BE2C (cell line): Measurements from ENCODE around the gene JAKMIP1.

Experiments used
- DNase-seq: peaks from one replicate; pipeline ENCODE4 v3.0.0-alpha.2; 2020
- H3K27me3 ChIP-seq: fragments of 250-450 bp; sonication (Bioruptor Pico); 2 replicates; pipeline ENCODE4 v1.5.1; 2020; ENCODE audit warnings: mild to moderate bottlenecking
- H3K36me3 ChIP-seq: fragments of 250-450 bp; sonication (Bioruptor Pico); 2 replicates; pipeline ENCODE4 v1.5.1; 2020; ENCODE audit warnings: mild to moderate bottlenecking
- H3K4me1 ChIP-seq: fragments of 250-450 bp; sonication (Bioruptor Pico); 2 replicates; pipeline ENCODE4 v1.5.1; 2020
- H3K4me3 ChIP-seq: 2 replicates; pipeline ENCODE4 v1.5.1; 2011; ENCODE audit warnings: low read depth, low read length
- H3K9me3 ChIP-seq: fragments of 250-450 bp; sonication (Bioruptor Pico); 2 replicates; pipeline ENCODE4 v1.5.1; 2020
- CTCF ChIP-seq: IDR thresholded peaks from 2 replicates; pipeline ENCODE4 v1.5.1; 2012; ENCODE audit warnings: mild to moderate bottlenecking, low read depth, low read length

The JAKMIP1 gene

DNA sequence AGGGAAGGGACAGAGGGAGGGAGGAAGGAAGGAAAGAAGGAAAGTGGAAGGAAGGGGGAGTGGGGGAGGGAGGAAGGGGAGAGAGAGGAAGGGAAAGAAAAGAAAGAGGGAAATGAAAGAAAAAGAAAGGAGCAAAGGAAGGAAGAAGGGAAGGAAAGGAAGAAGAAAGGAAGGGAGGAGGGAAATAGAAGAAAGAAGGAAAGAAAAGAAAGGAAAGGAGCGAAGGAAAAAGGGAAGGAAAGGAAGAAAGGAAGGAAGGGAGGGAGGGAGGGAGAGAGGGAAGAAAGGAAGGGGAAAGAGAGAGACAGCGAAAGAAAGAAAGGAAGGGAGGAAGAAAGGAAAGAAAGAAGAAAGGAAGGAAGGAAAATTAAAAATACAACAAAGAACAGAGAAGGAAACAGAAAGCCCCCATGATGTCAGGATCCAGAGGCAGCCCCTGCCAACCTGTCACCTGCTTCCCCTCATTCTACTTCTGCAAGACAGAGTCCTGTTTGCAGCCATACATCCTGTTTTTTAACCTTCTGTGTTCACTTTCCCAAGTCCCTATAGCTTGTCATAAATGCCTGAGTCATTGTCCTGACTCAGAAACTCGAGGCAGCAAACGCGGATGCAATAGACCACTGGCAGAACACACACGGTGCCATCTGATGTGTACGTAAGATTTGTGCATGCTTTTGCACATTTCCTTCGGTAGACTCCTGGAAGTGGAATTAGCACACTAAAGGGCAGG is 105.2 kb downstream of the JAKMIP1 start:
- no peak overlapping the region for H3K4me3 ChIP-seq
- no peaks in the 10 kb centered on the region for H3K4me1 ChIP-seq
- no peaks in the 10 kb centered on the region for H3K9me3 ChIP-seq
- H3K27me3 ChIP-seq = no peaks in the 10 kb centered on the region
- DNase-seq = no peak
- H3K36me3 ChIP-seq = no peaks in the 10 kb centered on the region
- TF ChIP-seq CTCF = no peak

- Histone ChIP-seq H3K27me3 (no peaks in the 10 kb centered on the region), H3K4me1 (no peaks in the 10 kb centered on the region), H3K9me3 (no peaks in the 10 kb centered on the region), H3K36me3 (no peaks in the 10 kb centered on the region), H3K4me3 (no peak overlapping the region)
- DNase-seq = no peak
- no peak for TF ChIP-seq CTCF
These were observed 106.7 kb downstream of the JAKMIP1 start for GRCh38 chr4:6093671-6094070.

- no peak overlapping the region for H3K4me3 ChIP-seq
- H3K36me3 ChIP-seq = no peaks in the 10 kb centered on the region
- no peaks in the 10 kb centered on the region for H3K9me3 ChIP-seq
- H3K27me3 ChIP-seq = no peaks in the 10 kb centered on the region
- no peak for TF ChIP-seq CTCF
- DNase-seq = no peak
- no peaks in the 10 kb centered on the region for H3K4me1 ChIP-seq
These were observed 107.4 kb downstream of the JAKMIP1 start for GRCh38 chr4:6092971-6093370.

- Histone ChIP-seq H3K9me3 (no peaks in the 10 kb centered on the region), H3K4me1 (no peaks in the 10 kb centered on the region), H3K27me3 (no peaks in the 10 kb centered on the region), H3K4me3 (no peak overlapping the region), H3K36me3 (no peaks in the 10 kb centered on the region)
- no peak for DNase-seq
- no peak for TF ChIP-seq CTCF
These were observed 108.2 kb downstream of the JAKMIP1 start for GRCh38 chr4:6092131-6092530.

DNA sequence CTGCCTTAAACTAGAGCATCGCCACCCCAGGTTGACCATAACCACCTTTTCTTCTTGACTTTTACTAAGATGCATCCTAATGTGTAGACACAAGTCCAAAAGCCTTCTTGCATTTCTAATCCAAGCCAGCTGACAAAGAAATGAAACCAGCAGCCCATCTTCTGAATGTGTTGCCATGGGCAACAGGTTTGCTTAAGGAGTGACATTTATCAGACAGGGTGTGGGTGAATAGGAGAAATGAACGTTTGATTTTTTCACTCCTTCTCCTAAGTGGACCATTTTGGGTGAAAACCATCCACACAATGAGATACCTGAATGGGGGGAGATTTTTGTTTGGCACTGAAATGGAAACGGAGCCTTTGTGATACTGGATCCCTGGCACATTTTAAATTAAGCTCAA is 109.4 kb downstream of the JAKMIP1 start:
- H3K27me3 ChIP-seq = no peaks in the 10 kb centered on the region
- H3K4me3 ChIP-seq = no peak overlapping the region
- no peak for TF ChIP-seq CTCF
- H3K4me1 ChIP-seq = no peaks in the 10 kb centered on the region
- H3K9me3 ChIP-seq = no peaks in the 10 kb centered on the region
- DNase-seq = no peak
- no peaks in the 10 kb centered on the region for H3K36me3 ChIP-seq

DNA sequence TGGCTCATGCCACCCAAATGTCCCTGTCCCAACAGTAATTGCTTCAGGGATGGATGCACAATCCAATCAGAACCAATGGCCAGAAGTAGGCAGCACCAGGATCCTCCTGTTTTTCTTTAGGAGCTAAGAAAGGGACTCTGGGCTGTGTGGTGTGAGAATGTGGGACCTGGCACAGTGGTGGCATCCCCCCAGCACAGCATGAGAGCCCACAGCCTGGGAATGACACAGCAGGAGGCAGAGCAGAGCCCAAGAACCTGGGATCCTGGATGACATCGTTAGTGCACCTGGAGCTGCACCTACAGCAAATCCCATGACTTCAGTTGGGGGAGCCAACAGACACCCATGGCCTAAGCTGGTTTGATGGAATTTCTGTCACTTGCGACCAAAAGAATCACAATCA is 111.4 kb downstream of the JAKMIP1 start:
- DNase-seq = no peak
- H3K4me1 ChIP-seq = no peaks in the 10 kb centered on the region
- TF ChIP-seq CTCF = no peak
- H3K4me3 ChIP-seq = no peak overlapping the region
- H3K27me3 ChIP-seq = no peaks in the 10 kb centered on the region
- no peaks in the 10 kb centered on the region; the same call in 1 of the 2 replicates for H3K36me3 ChIP-seq
- H3K9me3 ChIP-seq = no peaks in the 10 kb centered on the region
